Mononuclear cell (primary cell): ENCODE measurements around the gene TMEM213. TPM values are rescaled to one million over a fixed set of nuclear protein-coding genes. Genes with fewer than 3 reads are reported as not detected.
"Not testable (repeated sequence)": the region's sequence is repeated elsewhere in the genome, so short reads cannot be mapped to it uniquely, and the experiment has no call there.

Experiments
- H3K27me3 ChIP-seq: 2 replicates; pipeline ENCODE4 v1.6.0; 2011; ENCODE audit warnings: low read length, control low read depth; ENCODE audit not compliant: insufficient read depth
- H3K4me1 ChIP-seq: 2 replicates; pipeline ENCODE4 v1.5.1; 2011; ENCODE audit warnings: mild to moderate bottlenecking, low read length, control low read depth; ENCODE audit not compliant: insufficient read depth
- H3K4me3 ChIP-seq: 2 replicates; pipeline ENCODE4 v1.5.1; 2011; ENCODE audit warnings: mild to moderate bottlenecking, low read length, moderate library complexity
- H3K9me3 ChIP-seq: 2 replicates; pipeline ENCODE4 v1.5.1; 2011; ENCODE audit warnings: low read depth, mild to moderate bottlenecking, control low read depth, low read length
- total RNA-seq: library from RNA; depleted of rRNA; stranded (reverse); fragments of >200 nt; gene quantifications from one replicate; pipeline ENCODE4 v1.2.3, GENCODE V29; 2012

TMEM213 gene
- total RNA-seq, 1 donor, result not detected

DNA sequence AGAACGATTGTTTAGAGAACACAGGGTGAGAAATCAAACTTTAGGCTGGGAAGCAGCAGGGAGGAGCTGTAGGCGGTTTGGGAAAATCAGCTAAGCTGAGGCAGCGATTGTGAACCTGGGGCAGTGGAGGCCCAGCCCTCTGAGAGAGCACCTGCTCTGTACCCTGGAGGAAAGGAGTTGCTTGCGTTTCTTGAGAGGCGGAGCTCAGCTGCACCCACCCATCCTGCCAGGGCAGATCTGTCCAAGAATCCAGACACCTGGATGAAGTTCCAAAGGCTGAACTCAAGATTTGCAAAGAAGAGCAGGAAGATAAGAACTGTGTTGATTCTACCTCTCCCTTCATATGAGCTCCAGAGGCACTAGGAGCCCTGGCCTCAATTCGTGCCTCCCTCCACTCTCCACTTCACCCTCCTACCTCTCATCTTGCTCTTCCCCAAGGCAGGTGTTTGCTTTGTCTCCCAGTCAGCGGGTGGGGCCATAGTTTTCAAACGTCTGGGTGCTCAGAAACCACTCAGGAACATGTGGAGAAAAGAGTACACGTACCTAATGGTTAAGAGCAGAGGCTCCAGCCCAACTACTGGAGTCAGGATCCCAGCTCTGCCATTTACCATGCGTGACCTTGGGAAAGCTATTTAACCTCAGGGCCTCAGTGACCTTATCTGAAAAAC lies 21.5 kb upstream of the TMEM213 start:
- H3K9me3 ChIP-seq, result no peaks in the 10 kb centered on the region
- no peak overlapping the region for H3K4me3 ChIP-seq
- H3K27me3 ChIP-seq, result no peaks in the 10 kb centered on the region
- H3K4me1 ChIP-seq, result no peaks in the 10 kb centered on the region

- Histone ChIP-seq H3K9me3 (no peaks in the 10 kb centered on the region), H3K4me1 (no peaks in the 10 kb centered on the region), H3K27me3 (no peaks in the 10 kb centered on the region), H3K4me3 (no peak overlapping the region)
Observed at GRCh38 chr7:138781004-138781403, 16.8 kb upstream of the TMEM213 start.

GRCh38 chr7:138784692-138785091 lies 13.1 kb upstream of the TMEM213 start:
- peaks cover 3% of the 10 kb centered on the region for H3K9me3 ChIP-seq
- no peak overlapping the region for H3K4me3 ChIP-seq
- H3K4me1 ChIP-seq, result no peaks in the 10 kb centered on the region
- no peaks in the 10 kb centered on the region for H3K27me3 ChIP-seq

GRCh38 chr7:138785587-138786437 lies 12.0 kb upstream of the TMEM213 start:
- Histone ChIP-seq H3K9me3 (peaks cover 3% of the 10 kb centered on the region), H3K4me3 (no peak overlapping the region), H3K4me1 (no peaks in the 10 kb centered on the region), H3K27me3 (no peaks in the 10 kb centered on the region)

- Histone ChIP-seq H3K4me1 (no peaks in the 10 kb centered on the region), H3K4me3 (no peak overlapping the region), H3K27me3 (no peaks in the 10 kb centered on the region), H3K9me3 (no peaks in the 10 kb centered on the region)
Observed at GRCh38 chr7:138796038-138796615, 1.7 kb upstream of the TMEM213 start.

- H3K9me3 ChIP-seq, H3K27me3 ChIP-seq: not testable (repeated sequence)
Observed at GRCh38 chr7:138797046-138797445, 748 bp upstream of the TMEM213 start.

DNA sequence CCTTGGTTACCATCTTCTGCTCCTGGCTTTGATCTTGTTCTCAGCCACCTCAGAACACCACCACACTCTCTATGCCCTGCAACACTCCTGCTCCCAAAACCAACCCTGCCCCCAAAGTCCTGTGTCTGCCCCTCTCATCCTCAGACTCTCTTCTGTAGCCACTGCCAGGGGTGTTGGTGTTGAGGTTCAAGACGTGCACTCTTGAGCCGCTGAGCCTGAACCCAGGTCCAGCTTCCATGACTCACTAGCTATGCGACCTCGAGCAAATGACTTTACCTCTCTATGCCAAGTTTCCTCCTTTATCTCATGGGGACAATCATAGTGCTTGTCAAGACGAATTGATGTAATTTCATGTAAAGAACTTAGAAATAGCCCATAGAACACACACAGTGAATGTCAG lies 1.0 kb downstream of the TMEM213 start:
- Histone ChIP-seq H3K9me3 (no peaks in the 10 kb centered on the region), H3K27me3 (no peaks in the 10 kb centered on the region), H3K4me1 (no peaks in the 10 kb centered on the region), H3K4me3 (no peak overlapping the region)

More at GRCh38 chr7:138797046-138797445, 748 bp upstream of the TMEM213 start:
- H3K4me3 ChIP-seq, H3K4me1 ChIP-seq: not testable (repeated sequence)

DNA sequence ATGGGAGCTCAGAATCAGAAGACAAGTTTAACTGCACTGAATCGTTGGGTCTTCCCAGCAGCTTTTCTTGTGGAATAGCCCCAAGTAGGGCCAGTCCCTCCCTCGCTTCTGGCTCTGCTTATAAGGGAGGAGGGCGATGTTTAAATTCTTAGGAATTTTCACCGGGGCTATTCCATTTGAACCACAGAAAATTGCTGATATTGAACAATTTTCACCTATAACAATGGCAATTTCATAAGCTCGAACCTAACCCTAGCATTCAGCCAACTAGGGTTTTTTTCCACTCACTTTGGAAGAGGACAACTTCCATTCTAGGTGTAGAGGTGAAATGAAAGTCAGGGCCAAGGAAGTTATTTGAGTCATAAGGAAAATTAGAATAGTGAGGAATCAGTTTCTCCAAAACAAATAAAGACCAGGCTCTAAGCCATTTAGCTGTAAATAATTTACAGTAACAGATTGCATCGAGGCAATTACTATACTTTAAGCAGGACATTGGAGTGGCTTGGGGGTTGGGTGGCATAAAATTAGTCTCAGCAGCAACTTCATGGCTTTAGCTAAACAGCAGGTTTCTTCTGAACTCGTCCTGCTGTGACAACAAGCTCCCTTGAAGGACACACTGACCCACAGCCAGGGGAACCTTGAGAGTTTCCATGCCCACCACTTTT lies 1.7 kb downstream of the TMEM213 start:
- Histone ChIP-seq H3K9me3 (no peaks in the 10 kb centered on the region), H3K4me3 (no peak overlapping the region), H3K4me1 (no peaks in the 10 kb centered on the region), H3K27me3 (no peaks in the 10 kb centered on the region)

DNA sequence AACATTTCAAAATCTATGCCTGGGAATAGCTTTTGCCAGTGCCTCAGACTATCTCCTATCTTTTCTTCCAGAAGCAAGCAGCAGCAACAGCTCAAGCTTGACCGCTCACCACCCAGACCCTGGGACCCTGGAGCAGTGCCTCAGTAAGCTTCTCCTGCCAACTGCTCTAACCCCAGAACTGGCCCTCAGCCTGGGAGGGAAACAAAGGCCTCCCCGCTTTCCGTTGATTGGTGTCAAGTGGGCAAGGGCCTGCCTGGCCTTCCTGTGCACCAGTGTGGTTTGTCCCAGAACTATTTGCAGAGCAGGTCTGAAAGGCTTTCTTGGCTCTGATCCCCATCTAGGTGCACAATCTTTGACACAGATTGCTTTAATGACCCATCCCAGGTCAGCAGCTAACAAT lies 3.5 kb downstream of the TMEM213 start:
- no peak overlapping the region for H3K4me3 ChIP-seq
- H3K9me3 ChIP-seq, result no peaks in the 10 kb centered on the region
- H3K4me1 ChIP-seq, result no peaks in the 10 kb centered on the region
- H3K27me3 ChIP-seq, result no peaks in the 10 kb centered on the region

- Histone ChIP-seq H3K27me3 (no peaks in the 10 kb centered on the region), H3K9me3 (no peaks in the 10 kb centered on the region), H3K4me1 (no peaks in the 10 kb centered on the region), H3K4me3 (no peak overlapping the region)
Observed at GRCh38 chr7:138802706-138803105, 4.9 kb downstream of the TMEM213 start.

DNA sequence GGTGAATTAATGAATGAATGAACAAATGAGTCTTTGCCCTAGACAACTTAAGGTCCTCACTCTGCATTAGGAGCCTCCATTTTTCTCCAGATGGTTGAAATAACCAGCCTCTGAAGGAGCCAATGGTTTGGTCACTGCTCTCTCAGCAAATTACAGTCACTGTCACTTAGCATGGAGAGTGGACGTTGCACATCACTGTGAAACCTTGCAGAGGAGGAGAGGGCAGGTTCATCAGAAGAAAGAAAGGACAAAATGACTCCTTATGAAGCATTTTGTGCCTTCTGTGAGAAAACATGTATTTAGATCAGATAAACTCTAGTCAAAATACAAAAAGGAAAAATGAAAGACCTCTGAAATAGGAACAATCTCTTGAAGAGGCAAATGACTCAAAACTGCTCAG lies 6.8 kb downstream of the TMEM213 start:
- Histone ChIP-seq H3K9me3 (no peaks in the 10 kb centered on the region), H3K4me1 (no peaks in the 10 kb centered on the region), H3K4me3 (no peak overlapping the region), H3K27me3 (no peaks in the 10 kb centered on the region)

GRCh38 chr7:138809346-138809745 lies 11.6 kb downstream of the TMEM213 start:
- Histone ChIP-seq H3K4me1 (no peaks in the 10 kb centered on the region), H3K4me3 (no peak overlapping the region), H3K27me3 (no peaks in the 10 kb centered on the region), H3K9me3 (no peaks in the 10 kb centered on the region)

DNA sequence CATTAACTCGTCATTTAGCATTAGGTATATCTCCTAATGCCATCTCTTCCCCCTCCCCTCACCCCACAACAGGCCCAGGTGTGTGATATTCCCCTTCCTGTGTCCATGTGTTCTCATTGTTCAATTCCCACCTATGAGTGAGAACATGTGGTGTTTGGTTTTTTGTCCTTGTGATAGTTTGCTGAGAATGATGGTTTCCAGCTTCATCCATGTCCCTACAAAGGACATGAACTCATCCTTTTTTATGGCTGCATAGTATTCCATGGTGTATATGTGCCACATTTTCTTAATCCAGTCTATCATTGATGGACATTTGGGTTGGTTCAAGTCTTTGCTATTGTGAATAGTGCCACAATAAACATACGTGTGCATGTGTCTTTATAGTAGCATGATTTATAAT lies 13.5 kb downstream of the TMEM213 start:
- H3K9me3 ChIP-seq, H3K4me3 ChIP-seq, H3K27me3 ChIP-seq, H3K4me1 ChIP-seq: not testable (repeated sequence)

DNA sequence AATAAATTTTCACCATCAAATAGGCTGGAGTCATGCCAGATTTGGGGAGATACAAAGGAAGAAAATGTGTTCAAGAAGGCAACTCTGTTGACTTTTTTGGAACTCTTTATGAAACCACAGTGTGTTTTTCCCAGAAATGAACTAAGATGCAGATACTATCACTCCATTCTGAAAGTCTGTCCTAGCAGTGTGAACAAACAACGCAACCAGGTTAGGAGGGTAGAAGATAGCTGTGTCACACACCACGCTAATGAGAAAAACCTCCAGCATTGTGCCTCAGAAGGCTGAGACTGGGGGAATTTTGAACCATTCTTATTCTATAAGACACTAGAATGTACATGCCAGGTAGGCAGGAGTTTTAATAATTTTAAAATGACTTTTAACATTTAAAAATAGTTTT lies 16.2 kb downstream of the TMEM213 start:
- no peak overlapping the region for H3K4me3 ChIP-seq
- no peaks in the 10 kb centered on the region for H3K9me3 ChIP-seq
- no peaks in the 10 kb centered on the region for H3K4me1 ChIP-seq
- H3K27me3 ChIP-seq, result no peaks in the 10 kb centered on the region

- Histone ChIP-seq H3K27me3 (no peaks in the 10 kb centered on the region), H3K4me3 (no peak overlapping the region), H3K4me1 (no peaks in the 10 kb centered on the region), H3K9me3 (no peaks in the 10 kb centered on the region)
Observed at GRCh38 chr7:138814816-138815332, 17.1 kb downstream of the TMEM213 start.
